Activated CD4-positive, CD25-positive, alpha-beta regulatory T cell treated with anti-CD3 and anti-CD28 coated beads, Interleukin-2, amount 50 U/mL, for 16 hours (primary cell): ENCODE data around the gene DVL1.

Experiments
- DNase-seq: peaks from one replicate; pipeline ENCODE4 v3.0.0-alpha.2; 2020; ENCODE audit warnings: low read depth, low spot score

Gene DVL1

DNA sequence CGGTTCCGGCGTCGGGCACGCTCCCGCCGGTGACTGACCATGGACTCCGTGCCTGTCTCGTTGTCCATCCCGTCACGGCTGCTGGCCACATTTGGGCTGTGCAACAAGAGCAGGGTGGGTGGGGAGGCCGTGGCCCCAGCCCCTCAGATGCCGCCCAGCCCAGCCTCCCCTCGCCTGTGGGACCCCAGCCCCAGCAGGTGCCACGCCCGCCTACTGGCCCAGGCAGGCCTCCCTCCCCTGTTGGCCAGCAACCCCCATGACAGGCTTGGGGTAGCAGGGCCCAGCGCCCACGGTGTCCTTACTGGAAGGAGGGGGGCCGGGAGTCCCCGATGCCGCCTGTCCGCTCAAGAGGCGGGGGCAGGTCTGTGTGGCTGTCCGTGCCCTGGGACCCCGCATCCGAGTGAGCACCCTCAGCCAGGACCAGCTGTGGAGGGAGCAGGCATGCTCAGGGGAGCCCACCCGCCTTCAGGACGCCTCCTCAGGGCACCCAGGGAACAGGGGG is 7.1 kb downstream of the DVL1 start:
- no peak for DNase-seq

DNA sequence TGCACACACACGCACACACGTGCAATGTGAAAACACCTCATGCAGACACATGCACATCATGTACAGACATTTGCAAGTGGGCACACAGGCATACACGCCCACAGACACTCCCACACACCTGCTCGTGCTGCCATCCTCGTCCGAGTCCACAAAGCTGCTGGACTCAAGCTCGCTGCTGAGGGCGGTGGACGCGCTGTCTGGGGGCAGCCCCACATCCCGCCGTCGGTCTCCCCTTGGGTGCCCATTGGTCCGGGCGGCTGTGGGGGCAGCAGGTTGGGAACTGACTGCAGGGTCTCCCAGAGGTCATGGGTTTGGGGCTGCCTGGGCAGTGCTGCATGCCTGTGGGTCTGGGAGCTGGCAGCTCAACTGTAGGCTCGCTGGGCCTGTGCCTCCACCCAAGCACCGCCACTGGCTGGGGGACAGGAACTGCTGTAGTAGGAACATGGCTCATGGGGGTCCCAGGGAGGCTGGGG is 7.6 kb downstream of the DVL1 start:
- no peak for DNase-seq

DNA sequence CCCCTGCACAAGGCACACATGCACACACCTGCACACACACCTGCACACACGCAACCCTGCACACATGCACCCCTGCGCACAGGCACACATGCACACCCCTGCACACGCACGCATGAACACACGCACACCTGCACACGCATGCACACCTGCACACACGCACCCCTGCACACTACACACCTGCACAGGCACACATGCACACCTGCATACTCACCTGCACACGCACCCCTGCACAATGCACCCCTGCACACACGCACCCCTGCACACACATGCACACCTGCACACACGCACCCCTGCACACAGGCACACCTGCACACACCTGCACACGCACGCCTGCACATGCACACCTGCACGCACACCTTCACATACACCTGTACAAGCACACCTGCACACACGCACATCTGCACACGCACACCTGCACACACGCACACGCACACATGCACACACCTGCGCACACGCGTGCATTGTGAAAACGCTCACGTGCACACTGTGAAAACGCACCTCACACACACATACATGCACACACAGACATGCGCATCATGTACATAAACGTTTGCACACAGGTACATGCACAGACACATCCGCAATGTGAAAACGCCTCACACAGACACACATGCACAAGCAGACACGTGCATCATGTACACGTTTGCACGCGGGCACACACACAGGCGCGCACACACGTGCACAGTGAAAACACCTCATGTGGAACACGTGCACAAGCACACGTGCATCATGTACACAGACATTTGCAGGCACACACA is 8.2 kb downstream of the DVL1 start:
- no peak for DNase-seq

DNA sequence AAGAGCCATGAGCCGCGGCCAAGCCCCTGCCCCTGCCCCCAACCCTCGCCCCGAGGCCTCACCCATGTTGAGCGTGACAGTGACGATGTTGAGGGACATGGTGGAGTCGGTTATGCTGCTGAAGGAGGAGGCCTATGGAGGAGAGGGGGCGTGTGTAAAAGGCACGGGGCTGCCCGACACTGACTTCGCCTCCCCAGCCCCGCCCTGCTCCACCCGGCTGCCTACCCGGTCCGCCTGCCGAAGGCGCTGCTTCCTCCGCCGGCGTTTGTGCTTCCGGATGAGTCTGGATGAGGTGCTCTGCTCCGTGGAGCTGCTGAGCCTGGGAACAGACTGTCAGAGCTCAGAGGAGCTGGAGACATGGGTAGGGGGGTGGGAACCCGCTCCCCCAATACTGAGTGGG is 9.0 kb downstream of the DVL1 start:
- no peak for DNase-seq

DNA sequence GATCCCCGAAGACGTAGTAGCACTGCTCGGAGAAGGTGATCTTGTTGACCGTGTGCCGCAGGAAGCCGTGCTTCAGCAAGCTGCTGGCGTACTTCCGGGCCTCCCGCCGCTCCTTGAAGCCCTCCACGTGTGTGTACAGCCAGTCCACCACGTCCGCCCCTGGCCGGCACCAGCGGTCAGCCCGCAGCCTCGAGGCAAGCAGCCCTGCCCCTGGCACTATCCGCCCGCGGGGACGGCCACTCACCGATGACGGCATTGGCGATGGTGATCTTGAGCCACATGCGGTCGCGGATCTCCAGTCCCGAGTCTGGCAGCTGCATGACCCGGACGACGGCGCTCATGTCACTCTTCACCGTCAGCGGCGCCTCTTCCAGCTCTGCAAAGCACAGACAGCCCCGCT is 10.9 kb downstream of the DVL1 start:
- no peak for DNase-seq

DNA sequence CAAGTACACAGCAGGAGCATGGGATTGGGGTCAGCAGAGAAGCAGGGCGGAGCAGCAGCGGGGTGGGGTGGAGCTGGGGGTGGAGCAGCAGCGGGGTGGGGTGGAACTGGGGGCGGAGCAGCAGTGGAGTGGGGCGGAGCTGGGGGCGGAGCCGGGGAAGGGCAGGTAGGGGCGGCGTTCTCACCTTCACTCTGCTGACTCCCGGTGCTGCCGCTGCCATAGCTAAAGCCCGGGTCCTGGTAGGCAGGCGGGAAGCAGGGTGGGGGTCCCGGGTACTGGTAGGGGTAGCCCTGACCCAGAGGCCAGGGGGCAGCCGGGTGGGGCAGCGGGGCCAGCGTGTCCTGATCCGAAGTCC is 11.4 kb downstream of the DVL1 start:
- DNase-seq = no peak

DNA sequence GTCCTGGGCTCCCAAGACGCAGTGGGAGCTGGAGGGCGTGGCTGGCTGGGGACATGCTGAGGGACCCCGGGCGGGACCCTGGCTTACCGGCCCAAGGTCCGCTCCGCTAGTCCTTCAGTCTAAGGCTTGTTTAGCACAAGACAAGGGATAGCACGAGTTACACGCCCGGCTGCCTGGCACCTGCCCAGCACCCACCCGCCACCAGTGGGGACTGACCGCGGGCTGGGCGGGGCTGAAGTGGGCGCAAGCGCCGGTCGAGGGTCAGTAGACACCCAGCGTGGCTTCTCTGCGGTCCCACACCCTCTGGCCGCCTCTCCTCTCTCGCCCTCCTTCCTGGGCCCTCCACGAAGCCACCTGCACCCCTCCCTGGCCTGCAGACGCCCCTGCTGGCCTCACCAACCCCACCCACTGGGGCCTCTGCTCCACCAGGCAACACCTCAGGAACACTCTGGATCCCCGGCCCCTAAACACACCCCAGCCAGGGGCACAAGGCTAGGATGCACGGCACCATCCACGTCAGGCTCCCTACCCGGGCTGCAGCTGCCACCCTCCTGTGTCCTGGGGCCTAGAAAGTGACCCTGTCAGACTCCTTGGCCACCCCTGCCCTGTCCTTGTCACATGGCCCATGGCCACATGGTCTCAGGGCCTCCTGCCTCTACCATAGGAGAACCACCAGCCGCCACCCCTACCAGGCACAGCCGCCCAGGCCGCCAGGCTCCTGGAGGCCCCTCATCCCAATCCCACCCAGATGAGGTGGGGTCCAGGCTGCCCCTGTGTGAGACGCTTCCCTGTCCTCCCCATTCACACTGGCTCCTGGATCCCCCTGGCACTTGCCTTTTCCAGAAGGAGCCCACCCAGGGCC is 12.1 kb downstream of the DVL1 start:
- DNase-seq = no peak

DNA sequence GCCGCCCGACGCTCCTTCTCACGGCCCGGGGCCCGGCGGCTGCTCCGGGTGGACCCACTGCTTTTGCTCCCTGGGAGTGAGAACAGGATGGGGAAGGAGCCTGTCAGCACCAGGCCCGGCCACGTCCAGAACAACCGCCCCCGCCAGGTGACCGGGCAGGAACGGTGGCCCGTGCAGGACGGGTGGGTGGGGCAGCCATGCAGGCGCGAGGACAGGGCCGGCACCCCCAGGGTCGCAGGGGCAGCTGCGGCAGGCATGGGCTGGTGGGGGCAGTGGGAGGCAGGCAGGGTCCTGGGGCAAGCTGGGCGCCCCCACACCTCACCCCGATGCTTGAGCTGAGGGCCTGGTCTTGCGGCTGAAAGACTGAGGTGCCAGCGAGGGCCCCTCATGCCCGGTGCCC is 12.8 kb downstream of the DVL1 start:
- no peak for DNase-seq

DNA sequence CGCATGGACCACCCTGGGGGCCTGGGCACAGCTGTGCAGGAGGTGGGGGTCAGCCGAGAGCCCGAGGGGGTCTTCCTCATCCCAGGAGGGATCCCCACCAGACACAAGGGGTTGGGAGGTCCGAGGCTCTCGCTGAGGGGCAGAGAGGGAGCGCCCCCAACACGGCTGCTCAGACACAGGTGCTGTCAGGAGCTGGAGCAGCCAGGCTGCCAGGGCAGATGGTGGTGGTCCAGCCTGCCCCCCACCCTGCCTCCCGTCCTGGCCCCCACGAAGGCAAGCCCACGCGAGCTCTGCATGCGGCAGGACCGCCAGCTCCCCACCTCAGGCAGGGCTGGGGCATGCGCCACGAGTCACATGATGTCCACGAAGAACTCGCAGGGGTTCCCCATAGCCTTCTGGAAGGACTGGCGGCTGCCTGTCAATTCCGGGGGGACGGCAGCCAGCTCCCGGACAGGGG is 13.4 kb downstream of the DVL1 start:
- no peak for DNase-seq

DNA sequence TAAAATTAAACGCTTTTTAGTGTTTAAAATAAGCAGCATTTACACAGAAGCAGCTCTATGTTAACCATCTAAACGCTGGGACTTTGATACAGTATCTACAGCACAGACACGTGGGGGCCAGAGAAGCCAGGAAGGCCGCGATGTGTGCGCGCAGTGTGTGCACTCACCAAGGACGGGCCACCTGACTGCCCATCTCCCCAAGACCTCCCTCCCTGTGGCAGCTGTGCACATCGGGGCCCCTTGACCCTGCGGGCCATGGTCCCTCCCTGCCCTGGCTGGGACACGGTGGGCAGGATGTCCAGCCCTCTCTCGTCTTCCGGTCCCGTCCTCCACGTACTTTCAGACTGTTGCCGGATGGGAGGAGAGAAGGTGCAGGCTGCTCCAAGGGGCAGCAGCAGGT is 13.9 kb downstream of the DVL1 start:
- DNase-seq = no peak

DNA sequence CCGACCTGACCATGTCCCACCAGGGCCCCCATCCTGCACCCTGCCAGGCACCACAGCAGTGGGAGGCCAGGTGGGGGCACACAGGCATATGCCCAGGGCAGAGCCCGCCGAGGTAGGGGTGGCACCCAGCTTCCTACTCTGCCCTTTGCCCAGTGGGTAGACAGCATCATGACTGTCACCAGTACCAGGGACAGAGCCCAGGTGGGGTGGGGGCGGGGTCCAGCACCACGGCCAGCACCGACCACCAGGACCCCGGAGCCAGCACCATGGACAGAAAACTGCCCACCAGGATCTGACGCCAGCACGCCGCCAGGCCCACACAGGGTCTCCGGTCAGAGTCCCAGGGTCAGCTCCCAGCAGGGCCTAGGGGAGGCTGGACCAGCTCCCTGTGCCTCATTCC is 14.4 kb downstream of the DVL1 start:
- no peak for DNase-seq

DNA sequence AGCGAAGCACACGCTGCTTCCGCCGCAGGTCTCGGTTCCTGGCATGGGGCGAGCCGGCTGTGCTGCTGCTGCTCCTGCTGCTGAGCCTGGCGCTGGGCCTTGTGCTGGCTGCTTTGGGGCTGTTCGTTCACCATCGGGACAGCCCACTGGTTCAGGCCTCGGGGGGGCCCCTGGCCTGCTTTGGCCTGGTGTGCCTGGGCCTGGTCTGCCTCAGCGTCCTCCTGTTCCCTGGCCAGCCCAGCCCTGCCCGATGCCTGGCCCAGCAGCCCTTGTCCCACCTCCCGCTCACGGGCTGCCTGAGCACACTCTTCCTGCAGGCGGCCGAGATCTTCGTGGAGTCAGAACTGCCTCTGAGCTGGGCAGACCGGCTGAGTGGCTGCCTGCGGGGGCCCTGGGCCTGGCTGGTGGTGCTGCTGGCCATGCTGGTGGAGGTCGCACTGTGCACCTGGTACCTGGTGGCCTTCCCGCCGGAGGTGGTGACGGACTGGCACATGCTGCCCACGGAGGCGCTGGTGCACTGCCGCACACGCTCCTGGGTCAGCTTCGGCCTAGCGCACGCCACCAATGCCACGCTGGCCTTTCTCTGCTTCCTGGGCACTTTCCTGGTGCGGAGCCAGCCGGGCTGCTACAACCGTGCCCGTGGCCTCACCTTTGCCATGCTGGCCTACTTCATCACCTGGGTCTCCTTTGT is 15.5 kb downstream of the DVL1 start:
- DNase-seq = no peak

DNA sequence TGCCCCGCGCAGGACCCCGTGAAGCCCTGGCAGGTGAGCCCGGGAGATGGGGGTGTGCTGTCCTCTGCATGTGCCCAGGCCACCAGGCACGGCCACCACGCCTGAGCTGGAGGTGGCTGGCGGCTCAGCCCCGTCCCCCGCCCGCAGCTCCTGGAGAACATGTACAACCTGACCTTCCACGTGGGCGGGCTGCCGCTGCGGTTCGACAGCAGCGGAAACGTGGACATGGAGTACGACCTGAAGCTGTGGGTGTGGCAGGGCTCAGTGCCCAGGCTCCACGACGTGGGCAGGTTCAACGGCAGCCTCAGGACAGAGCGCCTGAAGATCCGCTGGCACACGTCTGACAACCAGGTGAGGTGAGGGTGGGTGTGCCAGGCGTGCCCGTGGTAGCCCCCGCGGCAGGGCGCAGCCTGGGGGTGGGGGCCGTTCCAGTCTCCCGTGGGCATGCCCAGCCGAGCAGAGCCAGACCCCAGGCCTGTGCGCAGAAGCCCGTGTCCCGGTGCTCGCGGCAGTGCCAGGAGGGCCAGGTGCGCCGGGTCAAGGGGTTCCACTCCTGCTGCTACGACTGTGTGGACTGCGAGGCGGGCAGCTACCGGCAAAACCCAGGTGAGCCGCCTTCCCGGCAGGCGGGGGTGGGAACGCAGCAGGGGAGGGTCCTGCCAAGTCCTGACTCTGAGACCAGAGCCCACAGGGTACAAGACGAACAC is 16.3 kb downstream of the DVL1 start:
- DNase-seq = no peak

DNA sequence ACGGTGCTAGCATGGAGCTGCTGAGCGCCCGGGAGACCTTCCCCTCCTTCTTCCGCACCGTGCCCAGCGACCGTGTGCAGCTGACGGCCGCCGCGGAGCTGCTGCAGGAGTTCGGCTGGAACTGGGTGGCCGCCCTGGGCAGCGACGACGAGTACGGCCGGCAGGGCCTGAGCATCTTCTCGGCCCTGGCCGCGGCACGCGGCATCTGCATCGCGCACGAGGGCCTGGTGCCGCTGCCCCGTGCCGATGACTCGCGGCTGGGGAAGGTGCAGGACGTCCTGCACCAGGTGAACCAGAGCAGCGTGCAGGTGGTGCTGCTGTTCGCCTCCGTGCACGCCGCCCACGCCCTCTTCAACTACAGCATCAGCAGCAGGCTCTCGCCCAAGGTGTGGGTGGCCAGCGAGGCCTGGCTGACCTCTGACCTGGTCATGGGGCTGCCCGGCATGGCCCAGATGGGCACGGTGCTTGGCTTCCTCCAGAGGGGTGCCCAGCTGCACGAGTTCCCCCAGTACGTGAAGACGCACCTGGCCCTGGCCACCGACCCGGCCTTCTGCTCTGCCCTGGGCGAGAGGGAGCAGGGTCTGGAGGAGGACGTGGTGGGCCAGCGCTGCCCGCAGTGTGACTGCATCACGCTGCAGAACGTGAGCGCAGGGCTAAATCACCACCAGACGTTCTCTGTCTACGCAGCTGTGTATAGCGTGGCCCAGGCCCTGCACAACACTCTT is 17.0 kb downstream of the DVL1 start:
- DNase-seq = no peak

DNA sequence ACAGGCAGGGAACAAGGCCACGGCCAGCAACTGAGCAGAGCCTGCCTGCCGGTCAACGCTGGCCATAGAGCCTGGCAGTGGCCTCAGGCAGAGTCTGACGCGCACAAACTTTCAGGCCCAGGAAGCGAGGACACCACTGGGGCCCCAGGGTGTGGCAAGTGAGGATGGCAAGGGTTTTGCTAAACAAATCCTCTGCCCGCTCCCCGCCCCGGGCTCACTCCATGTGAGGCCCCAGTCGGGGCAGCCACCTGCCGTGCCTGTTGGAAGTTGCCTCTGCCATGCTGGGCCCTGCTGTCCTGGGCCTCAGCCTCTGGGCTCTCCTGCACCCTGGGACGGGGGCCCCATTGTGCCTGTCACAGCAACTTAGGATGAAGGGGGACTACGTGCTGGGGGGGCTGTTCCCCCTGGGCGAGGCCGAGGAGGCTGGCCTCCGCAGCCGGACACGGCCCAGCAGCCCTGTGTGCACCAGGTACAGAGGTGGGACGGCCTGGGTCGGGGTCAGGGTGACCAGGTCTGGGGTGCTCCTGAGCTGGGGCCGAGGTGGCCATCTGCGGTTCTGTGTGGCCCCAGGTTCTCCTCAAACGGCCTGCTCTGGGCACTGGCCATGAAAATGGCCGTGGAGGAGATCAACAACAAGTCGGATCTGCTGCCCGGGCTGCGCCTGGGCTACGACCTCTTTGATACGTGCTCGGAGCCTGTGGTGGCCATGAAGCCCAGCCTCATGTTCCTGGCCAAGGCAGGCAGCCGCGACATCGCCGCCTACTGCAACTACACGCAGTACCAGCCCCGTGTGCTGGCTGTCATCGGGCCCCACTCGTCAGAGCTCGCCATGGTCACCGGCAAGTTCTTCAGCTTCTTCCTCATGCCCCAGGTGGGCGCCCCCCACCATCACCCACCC is 17.9 kb downstream of the DVL1 start, which contains the start of gene TAS1R3:
Gene TAS1R3, plus strand, starts transcription at position 213 of the 898 bp plus-strand sequence. Its CDS starts 66 bp downstream, at position 279.
- DNase-seq = no peak

DNA sequence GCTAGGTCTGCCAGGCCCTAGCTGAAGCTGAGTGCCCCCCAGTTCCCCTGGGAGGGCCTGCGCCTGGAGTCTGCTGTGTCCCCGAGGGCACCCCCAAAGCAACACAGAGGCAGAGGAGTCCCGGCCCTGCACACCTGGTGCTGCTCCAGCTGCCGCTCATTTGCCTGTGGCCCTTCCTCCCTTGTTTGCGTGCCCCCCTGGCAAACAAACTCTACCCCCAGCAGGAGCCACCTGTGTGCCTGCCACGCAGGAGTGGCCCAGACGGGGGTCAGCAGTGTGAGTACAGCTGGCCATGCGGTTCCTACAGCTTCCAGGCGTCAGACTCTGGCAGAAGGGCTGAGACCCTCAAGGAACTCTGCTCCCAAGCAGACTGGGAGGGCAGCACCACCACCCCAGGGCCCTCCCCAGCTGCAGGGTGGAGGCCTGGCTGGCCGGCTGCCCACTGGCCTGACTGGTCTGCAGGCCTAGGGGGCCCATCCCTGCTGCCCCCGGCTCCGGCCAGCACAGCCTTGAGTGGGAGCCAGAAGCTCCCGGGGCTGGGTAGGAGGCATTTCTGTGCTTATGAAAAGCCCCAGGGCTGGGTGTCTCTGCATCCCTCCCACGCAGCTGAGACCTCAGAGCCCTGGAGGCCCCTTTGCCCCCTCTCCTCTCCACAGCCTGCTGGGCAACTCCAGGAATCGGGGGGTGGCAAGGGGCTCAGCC is 18.7 kb downstream of the DVL1 start:
- no peak for DNase-seq

DNA sequence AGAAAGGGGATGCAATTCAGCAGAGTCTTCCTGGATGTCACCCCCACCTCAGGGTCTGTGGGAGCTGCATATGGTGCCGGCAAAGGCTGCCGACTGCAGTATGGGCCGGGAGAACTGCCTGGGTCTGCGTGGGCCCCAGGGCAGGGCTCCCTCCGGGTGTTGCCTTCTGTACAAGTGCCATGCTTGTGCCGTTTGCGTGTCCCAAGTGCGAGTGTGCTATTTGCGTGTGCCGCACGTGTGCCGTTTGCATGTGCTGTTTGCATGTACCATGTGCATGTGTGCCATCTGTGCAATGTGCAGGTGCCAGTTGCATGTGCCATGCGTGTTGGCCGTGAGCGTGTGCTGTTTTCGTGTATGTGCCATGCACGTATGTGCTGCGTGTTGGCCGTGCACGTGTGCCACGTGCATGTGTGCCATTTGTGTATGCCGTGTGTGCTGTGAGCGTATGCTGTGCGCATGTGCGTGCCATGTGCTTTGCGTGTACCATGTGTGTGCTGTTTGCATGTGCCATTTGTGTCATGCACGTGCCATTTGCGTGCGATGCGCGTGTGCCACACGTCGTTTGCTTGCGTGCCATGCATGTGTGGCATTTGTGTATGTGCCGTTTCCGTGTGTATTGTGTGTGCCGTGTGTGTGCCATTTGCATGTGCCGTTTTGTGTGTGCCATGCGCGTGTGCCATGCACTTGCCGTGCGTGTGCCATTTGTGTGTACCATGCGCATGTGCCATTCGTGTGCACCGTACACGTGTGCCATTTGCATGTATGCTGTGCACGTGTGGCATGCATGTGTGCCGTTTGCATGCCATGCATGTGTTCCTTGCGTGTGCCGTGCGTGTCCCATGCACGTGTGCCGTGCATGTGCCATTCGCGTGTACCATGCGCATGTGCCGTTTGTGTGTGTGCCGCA is 19.7 kb downstream of the DVL1 start:
- no peak for DNase-seq

DNA sequence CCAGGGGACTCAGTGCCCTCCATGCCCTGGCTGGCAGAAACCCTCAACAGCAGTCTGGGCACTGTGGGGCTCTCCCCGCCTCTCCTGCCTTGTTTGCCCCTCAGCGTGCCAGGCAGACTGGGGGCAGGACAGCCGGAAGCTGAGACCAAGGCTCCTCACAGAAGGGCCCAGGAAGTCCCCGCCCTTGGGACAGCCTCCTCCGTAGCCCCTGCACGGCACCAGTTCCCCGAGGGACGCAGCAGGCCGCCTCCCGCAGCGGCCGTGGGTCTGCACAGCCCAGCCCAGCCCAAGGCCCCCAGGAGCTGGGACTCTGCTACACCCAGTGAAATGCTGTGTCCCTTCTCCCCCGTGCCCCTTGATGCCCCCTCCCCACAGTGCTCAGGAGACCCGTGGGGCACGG is 21.0 kb downstream of the DVL1 start:
- DNase-seq = no peak
